MM.1S (cell line): ENCODE results near the gene EEF1AKMT1.

ENCODE experiments used
- CTCF ChIP-seq: fragments of 300-600 bp; sonication (generic); IDR thresholded peaks from 2 replicates; pipeline ENCODE4 v1.5.1; 2016; ENCODE audit warnings: antibody characterized with exemption, low read length, mixed read lengths
- EZH2 ChIP-seq: fragments of 300-600 bp; sonication (generic); optimal IDR thresholded peaks from 2 replicates; pipeline ENCODE3; 2017; ENCODE audit warnings: low read depth, mild to moderate bottlenecking, antibody characterized with exemption, low read length, mixed read lengths
- EZH2phosphoT487 ChIP-seq: fragments of 300-600 bp; sonication (generic); IDR thresholded peaks from 2 replicates; pipeline ENCODE4 v1.6.1; 2018; ENCODE audit warnings: antibody characterized with exemption, low read length

GRCh38 chr13:20780317-20780716, 6.6 kb upstream of the EEF1AKMT1 start:
- no peak for TF ChIP-seq CTCF
- TF ChIP-seq EZH2phosphoT487, result no peak
- TF ChIP-seq EZH2, result no peak
